OCI-LY7 (cell line): ENCODE data around the gene ZNF212. TPM values are rescaled to one million over a fixed set of nuclear protein-coding genes. Genes with fewer than 3 reads are reported as not detected.

Experiments
- BruUV-seq: library from RNA; stranded (reverse); fragments of 400-500 nt; replicated peaks from 2 replicates; lab custom pipeline; 2021; lab: Mats Ljungman, UMichigan
- CTCF ChIA-PET: fragments of 300-600 bp; sonication (Branson Sonifier 250); formaldehyde crosslinking; loops from one replicate; lab custom pipeline; 2022; ENCODE audit warnings: antibody characterized with exemption; ENCODE audit not compliant: unreplicated experiment; lab: Charles Lee
- POLR2A ChIA-PET: fragments of 300-600 bp; sonication (Branson Sonifier 250); formaldehyde crosslinking; loops from one replicate; lab custom pipeline; 2022; ENCODE audit warnings: antibody characterized with exemption; lab: Charles Lee
- DNase-seq: peaks from one replicate; pipeline ENCODE4 v3.0.0-alpha.2; 2015; ENCODE audit warnings: low spot score
- H2AFZ ChIP-seq: fragments of 200-600 bp; sonication (generic), shearing (Covaris generic); 2 replicates; pipeline ENCODE4 v1.6.1; 2014; ENCODE audit warnings: mild to moderate bottlenecking, antibody characterized with exemption, low read length, moderate library complexity
- H3K27ac ChIP-seq: fragments of 200-600 bp; sonication (generic); 2 replicates; pipeline ENCODE4 v1.5.1; 2014; ENCODE audit warnings: mixed run types, low read depth, mild to moderate bottlenecking, moderate library complexity, low read length, inconsistent platforms; ENCODE audit not compliant: poor library complexity, severe bottlenecking
- H3K36me3 ChIP-seq: fragments of 200-600 bp; sonication (generic); 2 replicates; pipeline ENCODE4 v1.6.1; 2014; ENCODE audit warnings: mild to moderate bottlenecking, antibody characterized with exemption, low read length, moderate library complexity, mixed read lengths; ENCODE audit not compliant: insufficient read depth
- H3K4me1 ChIP-seq: fragments of 200-600 bp; sonication (generic); 2 replicates; pipeline ENCODE4 v1.5.1; 2014; ENCODE audit warnings: mild to moderate bottlenecking, low read length; ENCODE audit not compliant: insufficient read depth, poor library complexity, severe bottlenecking
- H3K4me2 ChIP-seq: fragments of 200-600 bp; sonication (generic); 2 replicates; pipeline ENCODE4 v1.6.1; 2014; ENCODE audit warnings: mild to moderate bottlenecking, low read length
- H3K4me3 ChIP-seq: fragments of 200-600 bp; sonication (generic); 2 replicates; pipeline ENCODE4 v1.5.1; 2014; ENCODE audit warnings: mild to moderate bottlenecking, low read depth, low read length; ENCODE audit not compliant: poor library complexity, severe bottlenecking
- H3K79me2 ChIP-seq: fragments of 200-600 bp; sonication (generic); 2 replicates; pipeline ENCODE4 v1.6.1; 2016; ENCODE audit warnings: low read depth, mild to moderate bottlenecking, low read length, moderate library complexity, mixed read lengths; ENCODE audit not compliant: insufficient read depth
- H3K9me2 ChIP-seq: fragments of 200-600 bp; sonication (generic); 2 replicates; pipeline ENCODE4 v1.6.1; 2016; ENCODE audit warnings: mild to moderate bottlenecking, low read length, mixed read lengths; ENCODE audit not compliant: insufficient read depth
- H3K9me3 ChIP-seq: fragments of 200-600 bp; sonication (generic); 2 replicates; pipeline ENCODE4 v1.6.1; 2014; ENCODE audit warnings: mild to moderate bottlenecking, mixed run types, low read length, mixed read lengths
- H4K20me1 ChIP-seq: fragments of 200-600 bp; sonication (generic); 2 replicates; pipeline ENCODE4 v1.6.1; 2014; ENCODE audit warnings: mild to moderate bottlenecking, antibody characterized with exemption, low read length, moderate library complexity, mixed read lengths; ENCODE audit not compliant: insufficient read depth
- CTCF ChIP-seq: fragments of 200-600 bp; sonication (generic); conservative IDR thresholded peaks from 2 replicates; pipeline ENCODE4 v1.5.1; 2014; ENCODE audit warnings: mild to moderate bottlenecking, antibody characterized with exemption, low read length, moderate library complexity, mixed read lengths
- EZH2phosphoT487 ChIP-seq: fragments of 200-600 bp; sonication (generic); IDR thresholded peaks from 2 replicates; pipeline ENCODE4 v1.6.1; 2018; ENCODE audit warnings: low read depth, borderline replicate concordance, mild to moderate bottlenecking, mixed run types, antibody characterized with exemption, low read length, moderate library complexity, mixed read lengths
- intact Hi-C: fragments of 100-400 bp; cut with micrococcal nuclease; formaldehyde crosslinking; loops from one replicate; pipeline ENCODE4 v1.10.0; 2022; ENCODE audit not compliant: unreplicated experiment
- total RNA-seq, 2 experiments: library from RNA; depleted of rRNA in 1 of 2; stranded (reverse); fragments of >200 nt in 1 of 2; shearing (Covaris generic) in 1 of 2; gene quantifications; 2 replicates each; pipeline ENCODE4 v1.2.3, GENCODE V29; 2014 to 2022

Gene ZNF212
- total RNA-seq, 2 experiments from 2014 or later: 11.6 to 12.7 TPM

GRCh38 chr7:149293946-149294633, 54.6 kb downstream of the ZNF212 start:
- DNase-seq: no peak
- CTCF ChIA-PET: no interaction called here
- POLR2A ChIA-PET: no interaction called here
- no TSS peak for BruUV-seq
- intact Hi-C loops: no loop called here
- Histone ChIP-seq H4K20me1 (no peaks in the 10 kb centered on the region), H2AFZ (no peak overlapping the region), H3K4me3 (no peak overlapping the region), H3K36me3 (no peaks in the 10 kb centered on the region), H3K4me1 (no peaks in the 10 kb centered on the region), H3K79me2 (no peaks in the 10 kb centered on the region), H3K9me2 (no peaks in the 10 kb centered on the region), H3K9me3 (no peaks in the 10 kb centered on the region), H3K27ac (no peak overlapping the region), H3K4me2 (no peak overlapping the region)
- TF ChIP-seq CTCF: no peak
- TF ChIP-seq EZH2phosphoT487: no peak

GRCh38 chr7:149294634-149295480, 55.4 kb downstream of the ZNF212 start:
- Histone ChIP-seq H3K79me2 (no peaks in the 10 kb centered on the region), H4K20me1 (no peaks in the 10 kb centered on the region), H3K9me2 (no peaks in the 10 kb centered on the region), H3K9me3 (no peaks in the 10 kb centered on the region), H3K36me3 (no peaks in the 10 kb centered on the region), H3K4me1 (no peaks in the 10 kb centered on the region), H3K4me2 (no peak overlapping the region), H3K27ac (no peak overlapping the region), H3K4me3 (no peak overlapping the region), H2AFZ (no peak overlapping the region)
- DNase-seq: no peak
- no peak for TF ChIP-seq CTCF
- no peak for TF ChIP-seq EZH2phosphoT487
- ChIA-PET CTCF (no interaction called here), POLR2A (no interaction called here)
- BruUV-seq: no TSS peak
- intact Hi-C loops: no loop called here

DNA sequence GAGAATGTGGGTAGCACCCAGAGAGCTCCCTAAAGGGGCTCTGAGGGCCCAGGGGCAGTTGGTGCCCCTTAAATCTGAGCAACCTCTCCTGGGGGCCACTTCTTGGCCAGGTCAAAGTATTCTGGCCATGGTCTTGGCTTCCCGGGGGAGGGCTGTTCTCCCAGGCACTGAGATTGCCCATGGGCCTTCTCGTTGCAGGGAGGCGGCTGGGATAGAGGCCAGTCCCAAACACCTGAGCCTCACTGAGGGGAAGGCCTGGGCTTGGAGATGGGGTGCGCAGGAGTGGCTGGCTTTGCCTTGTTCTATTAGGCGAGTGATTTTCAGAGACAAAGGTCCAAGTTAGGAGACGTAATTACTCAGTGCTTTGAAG, 56.0 kb downstream of the ZNF212 start:
- no peak overlapping the region for H3K4me3 ChIP-seq
- no TSS peak for BruUV-seq
- DNase-seq: no peak
- no peak for TF ChIP-seq CTCF
- TF ChIP-seq EZH2phosphoT487: no peak
- no peaks in the 10 kb centered on the region for H3K4me1 ChIP-seq
- POLR2A ChIA-PET: no interaction called here
- H4K20me1 ChIP-seq: no peaks in the 10 kb centered on the region
- no peaks in the 10 kb centered on the region for H3K9me2 ChIP-seq
- CTCF ChIA-PET: no interaction called here
- no peak overlapping the region for H2AFZ ChIP-seq
- no peaks in the 10 kb centered on the region for H3K9me3 ChIP-seq
- no peak overlapping the region for H3K27ac ChIP-seq
- no peaks in the 10 kb centered on the region for H3K36me3 ChIP-seq
- no peaks in the 10 kb centered on the region for H3K79me2 ChIP-seq
- H3K4me2 ChIP-seq: no peak overlapping the region
- intact Hi-C loops: no loop called here
